ENCODE measurements around the gene ROBO2.

ROBO2 gene

GRCh38 chr3:77586216-77586615, 546.3 kb downstream of the ROBO2 start:
- no peak for DNase-seq (ENCODE audit: low read depth)

DNA sequence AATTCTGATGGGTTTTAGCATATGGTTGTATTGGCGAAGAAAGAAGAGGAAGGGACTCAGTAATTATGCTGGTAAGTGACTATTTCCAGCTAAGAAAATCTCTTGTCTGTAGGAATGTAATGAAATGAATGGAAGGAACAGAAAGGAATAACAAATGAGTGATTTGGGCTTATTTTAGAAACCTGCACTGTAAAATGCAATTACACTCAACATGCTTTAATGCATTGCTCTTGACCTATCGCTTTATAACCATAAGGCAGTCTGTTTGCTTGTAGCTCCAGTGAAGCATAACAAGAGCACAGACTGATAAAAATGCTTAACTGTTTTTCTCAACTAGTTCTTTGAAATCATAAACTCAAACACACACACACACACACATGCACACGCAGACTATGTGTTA, 549.0 kb downstream of the ROBO2 start:
- no peak for DNase-seq (ENCODE audit: low read depth)

- no peak for DNase-seq (ENCODE audit: low read depth)
Observed at GRCh38 chr3:77590191-77590590, 550.3 kb downstream of the ROBO2 start.

- DNase-seq (ENCODE audit: low read depth), result no peak
Observed at GRCh38 chr3:77595371-77595870, 555.5 kb downstream of the ROBO2 start.

GRCh38 chr3:77599948-77600347, 560.0 kb downstream of the ROBO2 start:
- DNase-seq (ENCODE audit: low read depth), result no peak

- DNase-seq (ENCODE audit: low read depth), result no peak
Observed at GRCh38 chr3:77601823-77602415, 562.0 kb downstream of the ROBO2 start.

DNA sequence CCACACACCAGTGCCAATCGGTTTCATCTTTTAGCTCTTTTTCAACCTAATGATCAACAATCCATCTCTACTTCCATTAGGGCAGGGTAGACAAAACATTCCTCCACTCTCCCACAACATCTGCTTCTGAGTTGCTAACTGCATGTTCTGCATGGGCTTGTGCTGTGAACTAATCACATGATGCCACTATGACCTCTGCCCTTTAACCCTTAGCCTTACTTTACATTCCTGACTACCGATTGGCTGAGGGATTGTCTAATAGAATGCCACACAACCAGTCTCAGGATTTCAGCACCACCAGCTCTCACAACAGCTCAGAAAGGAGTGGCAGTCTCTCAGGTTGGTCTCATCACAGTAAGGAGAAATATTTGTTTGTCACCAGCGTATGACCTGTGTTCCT, 562.8 kb downstream of the ROBO2 start:
- DNase-seq (ENCODE audit: low read depth), result no peak

GRCh38 chr3:77605308-77605707, 565.4 kb downstream of the ROBO2 start:
- no peak for DNase-seq (ENCODE audit: low read depth)

GRCh38 chr3:77605865-77606264, 566.0 kb downstream of the ROBO2 start:
- DNase-seq (ENCODE audit: low read depth), result no peak

GRCh38 chr3:77606372-77606771, 566.5 kb downstream of the ROBO2 start:
- DNase-seq (ENCODE audit: low read depth), result no peak

- no peak for DNase-seq (ENCODE audit: low read depth)
Observed at GRCh38 chr3:77618686-77619085, 578.8 kb downstream of the ROBO2 start.

GRCh38 chr3:77620009-77620408, 580.1 kb downstream of the ROBO2 start:
- DNase-seq (ENCODE audit: low read depth), result no peak

GRCh38 chr3:77623500-77623899, 583.6 kb downstream of the ROBO2 start:
- no peak for DNase-seq (ENCODE audit: low read depth)

- DNase-seq (ENCODE audit: low read depth), result no peak
Observed at GRCh38 chr3:77626157-77626556, 586.3 kb downstream of the ROBO2 start.

- no peak for DNase-seq (ENCODE audit: low read depth)
Observed at GRCh38 chr3:77648214-77648613, 608.3 kb downstream of the ROBO2 start.

GRCh38 chr3:77648664-77649063, 608.8 kb downstream of the ROBO2 start:
- no peak for DNase-seq (ENCODE audit: low read depth)

DNA sequence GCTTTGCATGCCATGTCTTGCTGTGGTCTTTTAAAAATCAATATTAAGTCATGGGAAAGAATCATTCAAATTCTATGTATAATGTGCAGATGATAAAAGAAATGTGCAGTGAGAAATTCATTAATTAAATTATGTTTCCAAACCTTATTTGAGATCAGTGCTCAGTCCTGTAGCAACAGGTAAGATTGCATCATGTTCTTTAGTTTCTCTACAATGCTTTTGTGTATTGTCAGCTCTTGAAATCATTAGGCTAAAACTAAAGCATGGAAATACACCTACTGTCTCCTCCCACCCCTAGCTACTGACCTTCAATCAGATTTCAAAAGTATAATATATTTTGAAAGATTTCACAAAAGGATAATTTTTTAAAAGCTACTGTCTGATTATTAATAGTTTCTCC, 612.7 kb downstream of the ROBO2 start:
- DNase-seq (ENCODE audit: low read depth), result no peak

- no peak for DNase-seq (ENCODE audit: low read depth)
Observed at GRCh38 chr3:77655396-77655795, 615.5 kb downstream of the ROBO2 start.

DNA sequence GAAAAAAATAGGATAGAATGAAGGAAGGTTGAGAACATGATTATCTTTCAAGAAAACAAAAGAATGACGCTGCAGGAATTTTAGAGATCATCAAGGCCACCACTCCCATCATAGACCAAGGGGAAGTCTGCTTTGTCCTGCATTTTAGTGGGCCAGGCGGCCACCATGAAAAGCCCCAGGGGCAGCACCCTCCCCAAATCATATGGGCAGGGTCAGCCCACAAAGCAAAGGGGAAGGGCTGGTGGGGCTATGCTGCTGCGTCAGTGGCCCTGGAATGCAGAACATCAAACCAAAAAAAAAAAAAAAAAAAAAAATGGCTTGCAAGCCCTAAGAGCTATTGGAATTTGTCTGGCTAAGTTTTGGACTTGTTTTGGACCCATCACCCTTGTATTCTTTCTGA, 620.8 kb downstream of the ROBO2 start:
- DNase-seq (ENCODE audit: low read depth), result no peak

DNA sequence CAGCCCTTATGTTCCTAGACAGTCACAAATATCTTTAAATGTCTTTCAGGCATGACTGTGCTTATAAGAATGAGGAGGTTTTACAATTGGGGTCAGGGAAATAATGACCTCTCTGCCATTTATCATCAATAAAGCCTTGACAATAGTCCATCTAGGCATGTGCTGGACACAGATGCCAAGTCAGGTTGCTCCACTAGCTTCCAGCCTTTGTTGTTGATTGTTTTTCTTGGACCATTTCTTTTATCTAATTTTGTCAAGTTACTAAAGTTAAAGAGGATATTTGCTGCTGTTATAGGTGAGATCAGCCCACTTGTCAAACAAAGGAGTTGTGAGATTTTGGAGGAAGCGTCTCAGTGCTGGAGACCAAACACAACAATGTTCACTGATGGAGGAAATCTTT, 628.0 kb downstream of the ROBO2 start:
- no peak for DNase-seq (ENCODE audit: low read depth)

GRCh38 chr3:77668376-77668775, 628.5 kb downstream of the ROBO2 start:
- no peak for DNase-seq (ENCODE audit: low read depth)

GRCh38 chr3:77672016-77672415, 632.1 kb downstream of the ROBO2 start:
- DNase-seq (ENCODE audit: low read depth), result no peak

DNA sequence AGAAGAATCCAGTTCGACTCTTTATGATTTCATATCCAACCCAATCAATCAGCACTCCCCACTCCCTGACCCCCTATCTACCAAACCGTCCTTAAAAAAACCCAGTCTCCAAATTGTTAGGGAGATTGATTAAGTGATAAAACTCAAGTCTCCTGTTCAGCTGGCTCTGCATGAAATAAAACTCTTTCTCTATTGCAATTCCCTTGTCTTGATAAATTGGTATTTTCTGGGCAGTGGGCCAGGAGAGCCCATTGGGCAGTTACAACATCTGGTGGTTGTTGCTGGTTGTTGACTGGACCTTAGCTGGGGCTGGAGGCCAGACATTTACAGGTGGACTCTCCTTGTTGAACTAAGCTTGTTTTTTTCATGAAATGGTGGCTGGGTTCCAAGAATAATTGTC, 642.3 kb downstream of the ROBO2 start:
- DNase-seq (ENCODE audit: low read depth), result no peak

- no peak for DNase-seq (ENCODE audit: low read depth)
Observed at GRCh38 chr3:77684115-77684514, 644.2 kb downstream of the ROBO2 start.

- DNase-seq (ENCODE audit: low read depth), result no peak
Observed at GRCh38 chr3:77685713-77686112, 645.8 kb downstream of the ROBO2 start.
